B cell (primary cell): ENCODE measurements around the gene NAA15.
"Not testable (repeated sequence)": the region's sequence is repeated elsewhere in the genome, so short reads cannot be mapped to it uniquely, and the experiment has no call there.

Source experiments
- EZH2 ChIP-seq: IDR thresholded peaks from 2 replicates; pipeline ENCODE4 v1.6.1; 2012; ENCODE audit warnings: borderline replicate concordance, low read depth, mild to moderate bottlenecking, moderate library complexity, low read length; ENCODE audit not compliant: insufficient read depth, poor library complexity, severe bottlenecking
- TF ChIP-seq, protein P1 (sequence below): fragments of 200-600 bp; IDR thresholded peaks from one replicate; pipeline ENCODE4 v1.8.0; 2022; ENCODE audit warnings: antibody characterized with exemption, mild to moderate bottlenecking

DNA sequence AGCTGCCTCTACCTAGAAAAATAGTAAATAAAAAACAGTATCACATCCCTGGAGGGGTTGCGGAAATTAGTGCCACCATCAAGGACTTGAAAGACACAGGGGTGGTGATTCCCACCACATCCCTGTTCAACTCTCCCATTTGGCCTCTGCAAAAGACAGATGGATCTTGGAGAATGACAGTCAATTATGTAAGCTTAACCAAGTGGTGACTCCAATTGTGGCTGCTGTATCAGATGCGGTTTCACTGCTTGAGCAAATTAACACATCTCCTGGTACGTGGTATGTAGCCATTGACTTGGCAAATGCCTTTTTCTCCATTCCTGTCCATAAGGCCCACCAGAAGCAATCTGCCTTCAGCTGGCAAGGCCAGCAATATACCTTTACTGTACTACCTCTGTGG, 143.6 kb downstream of the NAA15 start:
- TF ChIP-seq, protein P1, sequence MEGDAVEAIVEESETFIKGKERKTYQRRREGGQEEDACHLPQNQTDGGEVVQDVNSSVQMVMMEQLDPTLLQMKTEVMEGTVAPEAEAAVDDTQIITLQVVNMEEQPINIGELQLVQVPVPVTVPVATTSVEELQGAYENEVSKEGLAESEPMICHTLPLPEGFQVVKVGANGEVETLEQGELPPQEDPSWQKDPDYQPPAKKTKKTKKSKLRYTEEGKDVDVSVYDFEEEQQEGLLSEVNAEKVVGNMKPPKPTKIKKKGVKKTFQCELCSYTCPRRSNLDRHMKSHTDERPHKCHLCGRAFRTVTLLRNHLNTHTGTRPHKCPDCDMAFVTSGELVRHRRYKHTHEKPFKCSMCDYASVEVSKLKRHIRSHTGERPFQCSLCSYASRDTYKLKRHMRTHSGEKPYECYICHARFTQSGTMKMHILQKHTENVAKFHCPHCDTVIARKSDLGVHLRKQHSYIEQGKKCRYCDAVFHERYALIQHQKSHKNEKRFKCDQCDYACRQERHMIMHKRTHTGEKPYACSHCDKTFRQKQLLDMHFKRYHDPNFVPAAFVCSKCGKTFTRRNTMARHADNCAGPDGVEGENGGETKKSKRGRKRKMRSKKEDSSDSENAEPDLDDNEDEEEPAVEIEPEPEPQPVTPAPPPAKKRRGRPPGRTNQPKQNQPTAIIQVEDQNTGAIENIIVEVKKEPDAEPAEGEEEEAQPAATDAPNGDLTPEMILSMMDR = not testable (repeated sequence)
- not testable (repeated sequence) for TF ChIP-seq EZH2
